Measurements from ENCODE around the gene FOXD2.
"Not testable (repeated sequence)": the region's sequence is repeated elsewhere in the genome, so short reads cannot be mapped to it uniquely, and the experiment has no call there.

FOXD2 gene

GRCh38 chr1:47440599-47441081 is 2.8 kb downstream of the FOXD2 start:
- no peak for TF ChIP-seq ZNF274 (IDR thresholded peaks at IDR 0.05; ENCODE audit: low read depth, low read length)
- H3K4me3 ChIP-seq (ENCODE audit: low read length): no peak overlapping the region

GRCh38 chr1:47441450-47442106 is 3.7 kb downstream of the FOXD2 start:
- H3K4me3 ChIP-seq (ENCODE audit: low read length): no peak overlapping the region
- TF ChIP-seq ZNF274 (IDR thresholded peaks at IDR 0.05; ENCODE audit: low read depth, low read length): no peak

GRCh38 chr1:47442202-47442601 is 4.4 kb downstream of the FOXD2 start:
- H3K4me3 ChIP-seq (ENCODE audit: low read length): no peak overlapping the region
- no peak for TF ChIP-seq ZNF274 (IDR thresholded peaks at IDR 0.05; ENCODE audit: low read depth, low read length)

GRCh38 chr1:47442842-47443529 is 5.1 kb downstream of the FOXD2 start:
- H3K4me3 ChIP-seq (ENCODE audit: low read length): no peak overlapping the region

GRCh38 chr1:47443530-47444296 is 5.9 kb downstream of the FOXD2 start:
- H3K4me3 ChIP-seq (ENCODE audit: low read length): no peak overlapping the region
- no peak for TF ChIP-seq ZNF274 (IDR thresholded peaks at IDR 0.05; ENCODE audit: low read depth, low read length)

More at GRCh38 chr1:47442842-47443529, 5.1 kb downstream of the FOXD2 start:
- no peak for TF ChIP-seq ZNF274 (IDR thresholded peaks at IDR 0.05; ENCODE audit: low read depth, low read length)

- no peak overlapping the region; the same call in 1 of the 2 replicates for H3K4me3 ChIP-seq (ENCODE audit: low read length)
- no peak for TF ChIP-seq ZNF274 (IDR thresholded peaks at IDR 0.05; ENCODE audit: low read depth, low read length)
Observed at GRCh38 chr1:47444297-47444561, 6.4 kb downstream of the FOXD2 start.

GRCh38 chr1:47444562-47445465 is 7.0 kb downstream of the FOXD2 start:
- peak overlapping the region; percentile 13; the same call in 1 of the 2 replicates for H3K4me3 ChIP-seq (ENCODE audit: low read length)
- no peak for TF ChIP-seq ZNF274 (IDR thresholded peaks at IDR 0.05; ENCODE audit: low read depth, low read length)

- H3K4me3 ChIP-seq (ENCODE audit: low read length): no peak overlapping the region
Observed at GRCh38 chr1:47445823-47446550, 8.1 kb downstream of the FOXD2 start.

GRCh38 chr1:47448462-47449222 is 10.8 kb downstream of the FOXD2 start:
- no peak for TF ChIP-seq ZNF274 (IDR thresholded peaks at IDR 0.05; ENCODE audit: low read depth, low read length)

More at GRCh38 chr1:47445823-47446550, 8.1 kb downstream of the FOXD2 start:
- no peak for TF ChIP-seq ZNF274 (IDR thresholded peaks at IDR 0.05; ENCODE audit: low read depth, low read length)

GRCh38 chr1:47449822-47450552 is 12.1 kb downstream of the FOXD2 start:
- H3K4me3 ChIP-seq (ENCODE audit: low read length): no peak overlapping the region

More at GRCh38 chr1:47448462-47449222, 10.8 kb downstream of the FOXD2 start:
- no peak overlapping the region for H3K4me3 ChIP-seq (ENCODE audit: low read length)

GRCh38 chr1:47450606-47451005 is 12.8 kb downstream of the FOXD2 start:
- TF ChIP-seq ZNF274 (IDR thresholded peaks at IDR 0.05; ENCODE audit: low read depth, low read length): no peak
- no peak overlapping the region for H3K4me3 ChIP-seq (ENCODE audit: low read length)

More at GRCh38 chr1:47449822-47450552, 12.1 kb downstream of the FOXD2 start:
- TF ChIP-seq ZNF274 (IDR thresholded peaks at IDR 0.05; ENCODE audit: low read depth, low read length): no peak

- TF ChIP-seq ZNF274 (IDR thresholded peaks at IDR 0.05; ENCODE audit: low read depth, low read length): no peak
- H3K4me3 ChIP-seq (ENCODE audit: low read length): no peak overlapping the region
Observed at GRCh38 chr1:47452426-47452825, 14.6 kb downstream of the FOXD2 start.

GRCh38 chr1:47453910-47454309 is 16.1 kb downstream of the FOXD2 start:
- not testable (repeated sequence) for H3K4me3 ChIP-seq (ENCODE audit: low read length)

Measured in GM08714 (cell line).